Lower leg skin (tissue), 4 donors: Measurements from ENCODE around the gene SLC25A28. TPM values are rescaled to one million over a fixed set of nuclear protein-coding genes. Genes with fewer than 3 reads are reported as not detected.

ENCODE experiments used
- DNase-seq, 2 donors: peaks; one replicate each; pipeline ENCODE4 v3.0.0-alpha.2; 2019; ENCODE audit warnings: low spot score in 2 of 2
- H3K4me3 ChIP-seq: fragments of 200-600 bp; sonication (generic); 2 replicates; pipeline ENCODE4 v1.5.1; 2017; ENCODE audit warnings: mild to moderate bottlenecking, low read depth; ENCODE audit not compliant: poor library complexity, severe bottlenecking
- CTCF ChIP-seq, 3 donors: fragments of 450-650 bp; IDR thresholded peaks; one replicate each; pipeline ENCODE4 v1.5.1; 2016; ENCODE audit warnings: antibody characterized with exemption in 3 of 3, mild to moderate bottlenecking in 3 of 3, moderate library complexity in 2 of 3
- POLR2A ChIP-seq, 2 donors: fragments of 450-650 bp; IDR thresholded peaks; one replicate each; pipeline ENCODE4 v1.6.1; 2016 to 2017; ENCODE audit warnings: antibody characterized with exemption in 2 of 2, mild to moderate bottlenecking in 1 of 2, moderate library complexity in 1 of 2
- WGBS, 2 donors: methylation state at CpG; one replicate each; pipeline ENCODE4 v1.1.5; 2018; 5-methylcytosine and 5-hydroxymethylcytosine counted together
- intact Hi-C: fragments of 100-400 bp; cut with DNase I; formaldehyde crosslinking; loops from one replicate; pipeline ENCODE4 v1.15.0; 2023; ENCODE audit warnings: low total_unique reads
- total RNA-seq, 4 donors: library from RNA; depleted of rRNA; stranded (reverse); fragments of >200 nt; gene quantifications; one replicate each; pipeline ENCODE4 v1.1.0, GENCODE V29; 2016

The SLC25A28 gene
- total RNA-seq, 4 donors from 2014 or later, result 21.0 to 43.0 (median 26.4) TPM

GRCh38 chr10:99562631-99563030 is 57.6 kb downstream of the SLC25A28 start:
- H3K4me3 ChIP-seq, result no peak overlapping the region
- 69 to 77% methylated on average over 2 of the region's 2 CpGs for WGBS, 2 donors
- TF ChIP-seq CTCF (IDR thresholded peaks at IDR 0.05), result no peak
- no peak for TF ChIP-seq POLR2A (IDR thresholded peaks at IDR 0.05)
- no peak for DNase-seq
- intact Hi-C loops, result loop anchor here (5.0 kb wide), 1 partner anchor 125 kb away; no protein-coding TSS in a partner anchor

Other genes starting within 250 kb of the SLC25A28 start
- gene GOT1, start 189.8 kb downstream of the SLC25A28 start, total RNA-seq, result 10 to 100 TPM in 2 of 4 donors, 1 to 10 TPM in 2; 8.5 to 54.8 (median 24.3) TPM
- not detected for gene NKX2-3, start 87.5 kb downstream of the SLC25A28 start, total RNA-seq
- 1 to 10 TPM; 5.6 to 8.8 (median 8.1) TPM for gene ENTPD7, start 39.1 kb upstream of the SLC25A28 start, total RNA-seq
- 10 to 100 TPM; 22.1 to 29.0 (median 24.4) TPM for gene COX15, start 111.7 kb upstream of the SLC25A28 start, total RNA-seq
- gene CUTC, start 111.8 kb upstream of the SLC25A28 start, total RNA-seq, result 10 to 100 TPM; 13.4 to 21.6 (median 20.8) TPM
- gene ABCC2, start 162.2 kb upstream of the SLC25A28 start, total RNA-seq, result 1 to 10 TPM in 3 of 4 donors, under 1 TPM in 1; 0.46 to 2.0 (median 1.9) TPM